Medulla oblongata (tissue), 1 donor: ENCODE results near the gene GPRIN1.

Source experiments
- DNase-seq: peaks from one replicate; pipeline ENCODE4 v3.0.0-alpha.2; 2015; ENCODE audit errors: extremely low spot score

GPRIN1 gene

DNA sequence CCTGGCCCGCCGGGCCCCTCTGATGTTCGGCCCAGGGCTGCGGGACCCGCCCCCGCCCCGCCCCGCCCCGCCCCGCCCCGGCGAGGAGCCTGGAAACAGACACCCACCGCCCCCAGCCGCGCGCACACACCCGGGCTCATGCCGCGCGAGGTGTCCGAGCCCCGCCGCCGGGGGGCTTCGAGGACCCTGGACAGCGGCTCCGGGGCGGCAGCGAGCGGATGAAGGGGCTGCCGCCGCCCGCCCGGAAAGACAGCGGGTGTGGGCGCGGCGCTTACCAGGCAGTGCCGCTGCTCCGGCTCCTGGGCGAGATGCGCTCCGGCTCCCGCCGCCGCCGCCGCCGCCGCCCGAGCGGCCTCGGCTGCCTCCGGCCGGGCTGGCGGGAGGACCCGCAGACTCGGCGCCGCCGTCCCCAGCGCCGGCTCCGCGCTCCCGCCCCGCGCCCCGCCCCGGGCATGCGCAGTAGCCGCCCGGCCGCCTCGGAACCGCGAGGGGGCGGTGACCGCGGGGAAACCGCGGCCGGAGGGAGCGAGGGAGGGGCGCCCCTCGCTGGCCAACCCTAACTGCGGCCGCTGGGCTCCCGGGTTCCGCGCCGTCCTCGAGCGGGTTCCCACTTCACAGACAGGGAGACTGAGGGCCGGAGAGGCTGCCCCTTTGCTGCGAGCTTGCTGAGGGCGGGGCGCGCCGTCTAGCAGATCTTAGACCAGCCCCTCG, at the start of gene GPRIN1:
TSS of gene GPRIN1 (minus strand) at position 433 of the 711 bp plus-strand sequence. CDS start 10,322 bp downstream, outside the sequence.
- peak; percentile 54 for DNase-seq

DNA sequence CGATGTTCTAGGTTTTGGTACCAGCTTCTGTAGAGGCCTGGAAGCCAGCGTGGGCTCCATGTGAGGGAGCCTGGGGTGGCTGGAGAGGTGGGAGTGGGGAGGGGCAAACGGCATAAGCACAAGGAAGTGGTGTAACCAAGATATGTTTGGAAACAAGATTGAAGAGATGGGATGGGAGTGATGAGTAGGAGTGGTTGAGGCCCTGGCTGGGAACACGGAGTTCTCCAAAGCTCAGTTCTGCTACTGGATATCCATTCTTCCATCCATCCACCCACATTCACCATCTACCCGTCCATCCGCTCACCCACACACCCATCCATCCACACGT, 49.5 kb upstream of the GPRIN1 start:
- no peak for DNase-seq

- peak; percentile 34 for DNase-seq
Measured at GRCh38 chr5:176658817-176659511, 49.0 kb upstream of the GPRIN1 start.

DNA sequence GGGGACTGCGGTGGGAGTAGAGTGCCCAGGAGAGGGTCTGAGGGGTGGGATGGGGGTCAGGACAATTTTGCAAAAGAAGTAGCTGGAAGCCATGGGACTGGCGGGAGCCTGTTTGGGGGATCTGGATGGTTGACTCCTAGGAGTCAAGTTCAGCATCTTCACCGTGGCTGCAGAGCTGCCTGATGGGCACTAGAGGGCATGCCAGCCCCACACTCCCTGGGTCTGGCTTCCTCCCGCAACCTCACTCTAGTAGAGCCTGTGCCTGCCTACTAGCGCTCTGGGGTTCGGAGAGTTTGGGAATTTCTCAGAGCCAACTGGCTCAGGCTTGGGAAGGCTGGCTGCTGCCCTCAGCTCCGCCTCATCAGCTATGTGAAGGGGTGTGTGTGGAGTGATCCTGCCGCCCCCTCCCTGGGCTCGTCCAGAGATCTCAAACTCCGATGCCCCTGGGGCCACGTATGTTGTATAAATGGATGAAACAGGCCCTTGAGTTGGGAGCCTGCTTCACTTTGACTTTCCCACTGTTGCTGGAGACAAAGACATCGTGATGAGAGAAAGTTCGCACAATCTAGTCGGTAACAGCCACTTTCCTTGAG, 48.1 kb upstream of the GPRIN1 start:
- DNase-seq = peak; percentile 84

DNA sequence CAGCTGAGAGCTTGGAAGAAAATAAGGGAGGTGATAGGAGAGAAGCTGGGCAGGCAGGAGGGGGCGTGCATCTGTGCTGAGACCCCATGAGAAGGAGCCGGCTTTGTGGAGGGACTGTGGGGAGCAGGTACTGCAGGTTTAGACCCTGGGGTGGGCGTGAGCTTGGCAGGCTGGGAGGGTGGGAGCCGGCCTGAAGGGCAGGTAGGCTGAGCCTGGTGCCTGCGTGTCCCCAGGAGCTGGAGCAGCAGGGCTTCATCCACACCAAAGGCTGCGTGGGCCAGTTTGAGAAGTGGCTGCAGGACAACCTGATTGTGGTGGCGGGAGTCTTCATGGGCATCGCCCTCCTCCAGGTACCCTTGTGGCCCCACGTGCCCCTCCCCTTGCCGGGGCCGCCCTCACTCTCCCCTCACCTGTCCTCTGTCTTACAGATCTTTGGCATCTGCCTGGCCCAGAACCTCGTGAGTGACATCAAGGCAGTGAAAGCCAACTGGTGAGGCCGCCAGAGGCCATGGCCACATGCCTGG, 46.6 kb upstream of the GPRIN1 start:
- DNase-seq = no peak

DNA sequence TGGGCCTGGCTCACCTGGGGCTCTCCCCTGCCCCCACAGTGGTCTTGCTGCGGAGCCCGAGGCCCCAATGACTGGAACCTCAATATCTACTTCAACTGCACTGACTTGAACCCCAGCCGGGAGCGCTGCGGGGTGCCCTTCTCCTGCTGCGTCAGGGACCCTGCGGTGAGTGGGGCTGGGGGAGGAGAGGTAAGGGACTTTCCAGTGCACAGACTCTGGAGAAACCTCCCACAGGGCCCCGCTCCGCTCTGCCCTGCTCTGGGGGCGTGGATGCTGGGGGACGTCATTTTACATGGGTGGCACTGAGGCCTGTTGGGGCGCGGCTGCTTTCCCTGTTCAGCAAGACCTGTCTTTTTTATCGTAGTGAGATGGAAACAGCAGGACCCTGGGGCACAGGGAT, 44.9 kb upstream of the GPRIN1 start:
- DNase-seq = no peak

- no peak for DNase-seq
Measured at GRCh38 chr5:176653401-176654385, 43.7 kb upstream of the GPRIN1 start.

DNA sequence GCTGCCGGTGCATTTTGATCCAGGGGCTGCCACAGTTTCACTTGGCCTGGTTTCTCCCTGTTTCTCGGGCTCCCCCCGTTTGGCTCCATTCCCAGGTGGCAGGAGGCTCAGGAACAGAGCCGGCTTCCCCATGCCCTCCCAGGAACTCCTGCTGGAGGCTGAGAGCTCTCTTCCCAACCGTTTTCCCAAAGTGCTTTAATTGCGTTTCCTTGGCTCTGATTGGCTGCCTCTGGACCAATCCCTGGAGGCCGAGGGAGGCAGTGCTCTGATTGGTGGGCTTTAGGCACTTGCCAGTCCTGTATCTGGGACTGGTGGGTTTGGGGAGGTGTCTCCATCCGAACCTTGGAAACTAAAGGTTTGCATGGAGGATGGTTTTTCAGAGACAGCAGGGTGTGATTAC, 42.2 kb upstream of the GPRIN1 start:
- peak; percentile 16 for DNase-seq

GRCh38 chr5:176651472-176651980, 41.6 kb upstream of the GPRIN1 start:
- no peak for DNase-seq

DNA sequence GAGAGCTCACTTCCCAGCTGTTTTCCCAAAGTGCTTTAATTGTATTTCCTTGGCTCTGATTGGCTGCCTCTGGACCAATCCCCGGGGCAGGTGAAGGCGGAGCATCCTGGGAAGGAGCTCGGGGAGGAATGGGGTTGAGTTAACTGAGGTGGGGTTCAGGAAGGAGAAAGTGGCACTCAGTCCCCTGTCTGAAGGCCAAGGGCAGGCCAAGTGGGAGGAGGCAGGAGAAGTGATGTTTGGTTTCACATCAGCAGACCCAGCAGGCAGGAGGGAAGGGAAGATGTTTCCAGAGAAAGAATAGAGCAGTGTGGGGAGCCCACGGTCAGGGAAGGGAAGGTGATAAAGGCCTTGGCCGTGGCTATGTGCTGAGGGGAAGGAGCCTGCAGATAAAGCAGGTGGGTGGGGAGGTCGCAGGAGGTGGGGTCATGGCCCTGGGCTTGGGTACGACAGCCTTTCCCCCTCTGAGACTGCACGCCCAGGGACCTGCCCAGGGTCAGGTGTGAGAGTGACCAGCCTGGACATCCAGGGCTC, 40.5 kb upstream of the GPRIN1 start:
- no peak for DNase-seq

GRCh38 chr5:176648474-176649194, 38.7 kb upstream of the GPRIN1 start:
- DNase-seq = no peak

- peak; percentile 23 for DNase-seq
Measured at GRCh38 chr5:176647843-176648473, 38.0 kb upstream of the GPRIN1 start.

DNA sequence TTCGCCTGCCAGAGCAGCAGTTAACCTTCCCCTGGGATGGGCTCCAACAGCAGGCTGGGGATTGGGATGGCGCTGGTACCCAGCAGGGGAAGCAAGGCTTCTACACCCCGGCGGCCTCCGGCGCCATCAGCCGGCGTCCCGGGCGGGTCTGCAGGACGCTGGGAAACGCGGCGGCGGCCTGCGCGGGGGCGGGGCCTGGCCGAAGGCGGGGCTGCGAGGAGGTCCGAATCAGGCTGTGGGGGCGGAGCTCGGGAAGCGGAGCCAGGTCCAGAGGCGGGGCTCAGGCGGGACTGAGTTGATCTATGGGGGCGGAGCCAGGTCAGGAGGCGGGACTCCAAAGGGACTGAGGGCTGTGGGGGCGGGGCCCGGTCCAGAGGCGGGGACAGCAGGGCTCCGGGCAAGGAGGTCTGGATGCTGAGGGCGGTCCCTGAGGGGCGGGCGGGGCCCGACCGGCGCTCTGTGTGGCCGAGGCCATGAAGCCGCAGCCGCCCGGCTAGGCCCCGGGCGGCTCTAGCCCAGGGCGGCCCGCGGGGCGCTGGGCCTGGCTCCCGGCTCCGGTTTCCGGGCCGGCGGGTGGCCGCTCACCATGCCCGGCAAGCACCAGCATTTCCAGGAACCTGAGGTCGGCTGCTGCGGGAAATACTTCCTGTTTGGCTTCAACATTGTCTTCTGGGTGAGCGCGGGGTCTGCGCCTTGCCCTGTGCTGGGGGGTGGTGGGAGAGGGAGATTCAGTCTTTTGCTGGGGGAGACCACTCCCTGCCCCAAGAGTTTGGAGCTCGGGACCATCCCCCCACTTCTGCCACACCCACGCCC, 37.3 kb upstream of the GPRIN1 start, which contains the start of gene TSPAN17:
TSS of gene TSPAN17 (plus strand) at position 455 of the 813 bp plus-strand sequence. CDS start at position 587, 132 bp downstream.
- DNase-seq = peak; percentile 100

GRCh38 chr5:176646707-176647029, 36.7 kb upstream of the GPRIN1 start:
- DNase-seq = no peak

GRCh38 chr5:176646049-176646706, 36.2 kb upstream of the GPRIN1 start:
- no peak for DNase-seq

DNA sequence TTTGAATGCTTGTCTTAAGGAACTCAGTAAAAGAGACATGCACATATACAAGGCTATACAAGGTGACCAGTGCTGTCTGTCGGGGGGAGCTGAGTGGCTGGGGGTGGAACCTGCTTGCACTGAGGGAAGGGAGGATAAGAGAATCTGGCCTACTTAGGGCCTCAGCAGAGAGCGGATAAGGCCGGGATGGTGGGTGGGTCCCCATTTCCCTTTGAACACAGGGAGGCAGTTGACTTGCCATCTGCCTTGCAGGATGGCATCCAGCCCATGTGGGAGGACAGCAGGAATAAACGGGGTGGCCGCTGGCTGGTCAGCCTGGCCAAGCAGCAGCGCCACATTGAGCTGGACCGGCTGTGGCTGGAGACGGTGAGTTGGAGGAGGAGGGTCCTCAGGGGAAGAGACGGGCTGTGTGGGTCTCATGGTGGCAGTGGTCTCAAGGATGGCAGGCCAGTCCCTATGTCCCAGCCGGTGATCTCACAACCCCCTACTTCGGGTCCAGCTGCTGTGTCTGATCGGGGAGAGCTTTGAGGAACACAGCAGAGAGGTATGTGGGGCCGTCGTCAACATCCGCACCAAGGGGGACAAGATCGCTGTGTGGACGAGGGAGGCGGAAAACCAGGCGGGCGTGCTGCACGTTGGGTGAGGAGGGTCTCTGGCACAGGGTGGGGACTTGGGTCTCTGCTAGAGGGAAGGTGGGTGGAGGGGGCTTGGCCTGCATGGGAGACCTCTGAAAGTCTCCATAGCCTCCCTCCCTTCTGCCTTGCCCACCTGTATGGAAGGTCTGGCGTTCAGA, 35.1 kb upstream of the GPRIN1 start:
- DNase-seq = no peak

DNA sequence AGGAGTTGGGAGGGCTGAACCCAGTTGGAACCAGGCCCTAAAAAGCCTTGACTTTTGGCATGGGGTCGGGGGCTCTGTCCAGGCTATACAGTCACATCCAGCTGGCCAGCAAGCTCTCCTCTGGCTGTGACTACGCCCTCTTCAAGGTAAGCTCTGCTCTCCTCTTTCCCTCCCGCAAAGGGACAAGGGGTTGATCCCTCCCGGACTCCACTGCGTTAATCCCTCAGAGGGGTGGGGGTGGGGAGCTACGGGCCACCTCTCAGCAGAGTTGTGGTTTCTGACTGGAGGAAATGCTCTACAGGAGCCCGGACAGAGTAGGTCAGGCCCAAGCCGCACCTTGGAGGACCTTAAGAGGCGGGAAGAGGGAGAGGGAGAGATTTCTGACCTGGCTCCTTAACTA, 34.3 kb upstream of the GPRIN1 start:
- DNase-seq = no peak
